ENCODE results near the gene SKAP2. TPM values are rescaled to one million over a fixed set of nuclear protein-coding genes. Genes with fewer than 3 reads are reported as not detected.

SKAP2 gene
- total RNA-seq, 2 experiments from 2014 or later = 12.9 to 16.0 TPM

- ATAC-seq (ENCODE audit: low read depth) (no peak), DNase-seq (no peak)
- Mint-ChIP-seq H3K9me3 (no peaks in the 10 kb centered on the region), H3K27me3 (no peaks in the 10 kb centered on the region), H3K36me3 (no peaks in the 10 kb centered on the region), H3K4me3 (no peak overlapping the region), H3K4me1 (no peaks in the 10 kb centered on the region), H3K27ac (no peak overlapping the region)
- POLR2A ChIA-PET = no interaction called here
These were observed 244.9 kb downstream of the SKAP2 start for GRCh38 chr7:26619348-26619984.

- ATAC-seq (ENCODE audit: low read depth) (no peak), DNase-seq (no peak)
- Mint-ChIP-seq H3K27ac (no peak overlapping the region), H3K36me3 (no peaks in the 10 kb centered on the region), H3K9me3 (no peaks in the 10 kb centered on the region), H3K4me3 (no peak overlapping the region), H3K4me1 (no peaks in the 10 kb centered on the region), H3K27me3 (no peaks in the 10 kb centered on the region)
- POLR2A ChIA-PET = no interaction called here
These were observed 245.5 kb downstream of the SKAP2 start for GRCh38 chr7:26618898-26619297.

GRCh38 chr7:26618449-26618848 is 245.9 kb downstream of the SKAP2 start:
- no peak for ATAC-seq (ENCODE audit: low read depth)
- DNase-seq = no peak
- H3K27me3 Mint-ChIP-seq = no peaks in the 10 kb centered on the region
- no peaks in the 10 kb centered on the region for H3K4me1 Mint-ChIP-seq
- no peak overlapping the region for H3K27ac Mint-ChIP-seq
- no peak overlapping the region for H3K4me3 Mint-ChIP-seq
- H3K9me3 Mint-ChIP-seq = no peaks in the 10 kb centered on the region
- no peaks in the 10 kb centered on the region for H3K36me3 Mint-ChIP-seq
- POLR2A ChIA-PET = no interaction called here

Other genes with a start within 250 kb of the SKAP2 start
- gene HOXA1, start 231.4 kb upstream of the SKAP2 start, total RNA-seq = 1 to 10 TPM in 1 of 2 experiments, under 1 TPM in 1; 0.72 to 1.0 TPM
- not detected for gene HOXA2, start 238.1 kb upstream of the SKAP2 start, total RNA-seq

Measured in activated naive CD8-positive, alpha-beta T cell treated with anti-CD3 and anti-CD28 coated beads, Interleukin-2, amount 10 ng/mL, durations not matched to agents 7 days and 5 days (primary cell).